ENCODE data around the gene EIF2B4. TPM values are rescaled to one million over a fixed set of nuclear protein-coding genes. Genes with fewer than 3 reads are reported as not detected.

Gene EIF2B4
- total and polyA plus RNA-seq, 11 donors = 28.5 to 69.0 (median 38.2) TPM

GRCh38 chr2:27314709-27315108 lies 55.4 kb downstream of the EIF2B4 start:
- Histone ChIP-seq H3K36me3 (peaks cover 0 to 29% (median 10%) of the 10 kb centered on the region in 9 donors), H3K4me1 (peaks cover 0 to 14% (median 0%) of the 10 kb centered on the region in 12 donors), H3K4me3 (no peak overlapping the region), H3K27me3 (no peaks in the 10 kb centered on the region), H3K27ac (no peak overlapping the region), H3K9me3 (no peaks in the 10 kb centered on the region)
- WGBS, 4 donors = 80 to 90% (median 83%) methylated on average over 9 of the region's 9 CpGs
- DNase-seq = peak in 1 of 5 donors; percentile 48
- intact Hi-C loops (cut with DNase I) = no loop called here
- ATAC-seq = peak in 3 of 4 donors; percentile 23 to 42 (median 24)
- no peak for TF ChIP-seq CTCF (IDR thresholded peaks at IDR 0.05)
- no peak for TF ChIP-seq POLR2A (IDR thresholded peaks at IDR 0.05)

Other genes starting within 250 kb of the EIF2B4 start
- 1 to 10 TPM in 8 of 9 donors, not detected in 1; 1.2 to 3.9 (median 2.0) TPM for gene ABHD1, start 246.5 kb downstream of the EIF2B4 start, total RNA-seq
- gene ABHD1, start 246.5 kb downstream of the EIF2B4 start, polyA plus RNA-seq = 1 to 10 TPM in 1 of 2 donors, under 1 TPM in 1; 0.47 to 6.2 TPM
- 10 to 100 TPM; 41.1 to 74.5 (median 48.7) TPM for gene PREB, start 235.7 kb downstream of the EIF2B4 start, total RNA-seq
- 10 to 100 TPM; 54.3 to 99.4 TPM for gene PREB, start 235.7 kb downstream of the EIF2B4 start, polyA plus RNA-seq
- gene PRR30, start 230.9 kb downstream of the EIF2B4 start, total RNA-seq = not detected
- not detected for gene PRR30, start 230.9 kb downstream of the EIF2B4 start, polyA plus RNA-seq
- under 1 TPM in 3 of 9 donors, not detected in 6; 0.07 to 0.85 (median 0.68) TPM for gene TCF23, start 221.3 kb downstream of the EIF2B4 start, total RNA-seq
- under 1 TPM; 0.04 TPM for gene TCF23, start 221.3 kb downstream of the EIF2B4 start, polyA plus RNA-seq
- 100 to 1,000 TPM in 8 of 9 donors, 10 to 100 TPM in 1; 96.9 to 210 (median 144) TPM for gene ATRAID, start 158.3 kb downstream of the EIF2B4 start, total RNA-seq
- gene ATRAID, start 158.3 kb downstream of the EIF2B4 start, polyA plus RNA-seq = 100 to 1,000 TPM; 126 to 195 TPM
- 10 to 100 TPM in 5 of 9 donors, 1 to 10 TPM in 4; 6.3 to 16.7 (median 10.3) TPM for gene SLC5A6, start 158.1 kb downstream of the EIF2B4 start, total RNA-seq
- 10 to 100 TPM in 1 of 2 donors, 1 to 10 TPM in 1; 6.7 to 37.7 TPM for gene SLC5A6, start 158.1 kb downstream of the EIF2B4 start, polyA plus RNA-seq
- 10 to 100 TPM in 2 of 9 donors, 1 to 10 TPM in 7; 5.0 to 14.2 (median 6.7) TPM for gene CAD, start 153.0 kb downstream of the EIF2B4 start, total RNA-seq
- gene CAD, start 153.0 kb downstream of the EIF2B4 start, polyA plus RNA-seq = 1 to 10 TPM; 3.2 to 9.3 TPM
- gene SLC30A3, start 107.3 kb downstream of the EIF2B4 start, total RNA-seq = 10 to 100 TPM in 2 of 9 donors, 1 to 10 TPM in 7; 5.0 to 18.1 (median 9.0) TPM
- gene SLC30A3, start 107.3 kb downstream of the EIF2B4 start, polyA plus RNA-seq = 1 to 10 TPM; 5.6 to 9.2 TPM
- gene DNAJC5G, start 94.9 kb downstream of the EIF2B4 start, total RNA-seq = 1 to 10 TPM in 5 of 9 donors, under 1 TPM in 4; 0.36 to 3.3 (median 1.2) TPM
- 1 to 10 TPM in 1 of 2 donors, under 1 TPM in 1; 0.11 to 1.8 TPM for gene DNAJC5G, start 94.9 kb downstream of the EIF2B4 start, polyA plus RNA-seq
- 100 to 1,000 TPM; 175 to 329 (median 241) TPM for gene TRIM54, start 87.9 kb downstream of the EIF2B4 start, total RNA-seq
- 100 to 1,000 TPM; 128 to 324 TPM for gene TRIM54, start 87.9 kb downstream of the EIF2B4 start, polyA plus RNA-seq
- 1 to 10 TPM in 6 of 9 donors, under 1 TPM in 3; 0.60 to 2.5 (median 1.1) TPM for gene UCN, start 61.9 kb downstream of the EIF2B4 start, total RNA-seq
- 1 to 10 TPM; 1.3 to 1.4 TPM for gene UCN, start 61.9 kb downstream of the EIF2B4 start, polyA plus RNA-seq
- gene MPV17, start 47.2 kb downstream of the EIF2B4 start, total RNA-seq = 100 to 1,000 TPM in 1 of 9 donors, 10 to 100 TPM in 8; 48.8 to 103 (median 65.7) TPM
- 100 to 1,000 TPM in 1 of 2 donors, 10 to 100 TPM in 1; 69.3 to 134 TPM for gene MPV17, start 47.2 kb downstream of the EIF2B4 start, polyA plus RNA-seq
- gene GTF3C2, start 13.6 kb downstream of the EIF2B4 start, total RNA-seq = 10 to 100 TPM; 19.9 to 42.6 (median 28.3) TPM
- 10 to 100 TPM; 17.8 to 21.9 TPM for gene GTF3C2, start 13.6 kb downstream of the EIF2B4 start, polyA plus RNA-seq
- 10 to 100 TPM; 59.4 to 90.7 (median 77.2) TPM for gene SNX17, start 278 bp upstream of the EIF2B4 start, total RNA-seq
- 100 to 1,000 TPM in 1 of 2 donors, 10 to 100 TPM in 1; 39.2 to 106 TPM for gene SNX17, start 278 bp upstream of the EIF2B4 start, polyA plus RNA-seq
- 10 to 100 TPM in 1 of 9 donors, 1 to 10 TPM in 8; 2.8 to 10.4 (median 7.1) TPM for gene ZNF513, start 10.4 kb upstream of the EIF2B4 start, total RNA-seq
- 10 to 100 TPM in 1 of 2 donors, 1 to 10 TPM in 1; 8.7 to 11.8 TPM for gene ZNF513, start 10.4 kb upstream of the EIF2B4 start, polyA plus RNA-seq
- gene PPM1G, start 39.3 kb upstream of the EIF2B4 start, total RNA-seq = 10 to 100 TPM; 31.7 to 49.7 (median 40.2) TPM
- gene PPM1G, start 39.3 kb upstream of the EIF2B4 start, polyA plus RNA-seq = 10 to 100 TPM; 31.2 to 87.2 TPM
- 10 to 100 TPM; 43.5 to 78.6 (median 62.8) TPM for gene NRBP1, start 58.3 kb upstream of the EIF2B4 start, total RNA-seq
- 100 to 1,000 TPM in 1 of 2 donors, 10 to 100 TPM in 1; 27.8 to 114 TPM for gene NRBP1, start 58.3 kb upstream of the EIF2B4 start, polyA plus RNA-seq
- gene KRTCAP3, start 72.0 kb upstream of the EIF2B4 start, total RNA-seq = 1 to 10 TPM in 1 of 9 donors, under 1 TPM in 2, not detected in 6; 0.50 to 1.7 (median 0.61) TPM
- under 1 TPM in 1 of 2 donors, not detected in 1; 0.65 TPM for gene KRTCAP3, start 72.0 kb upstream of the EIF2B4 start, polyA plus RNA-seq
- 10 to 100 TPM; 13.6 to 25.7 (median 17.4) TPM for gene IFT172, start 119.4 kb upstream of the EIF2B4 start, total RNA-seq
- 10 to 100 TPM; 11.9 to 27.2 TPM for gene IFT172, start 119.4 kb upstream of the EIF2B4 start, polyA plus RNA-seq
- 1 to 10 TPM; 1.0 to 4.7 (median 3.1) TPM for gene FNDC4, start 124.9 kb upstream of the EIF2B4 start, total RNA-seq
- gene FNDC4, start 124.9 kb upstream of the EIF2B4 start, polyA plus RNA-seq = 10 to 100 TPM in 1 of 2 donors, 1 to 10 TPM in 1; 2.0 to 10.5 TPM
- 1 to 10 TPM in 1 of 9 donors, under 1 TPM in 3, not detected in 5; 0.28 to 1.1 (median 0.38) TPM for gene GCKR, start 126.5 kb upstream of the EIF2B4 start, total RNA-seq
- 1 to 10 TPM in 1 of 2 donors, under 1 TPM in 1; 0.23 to 1.7 TPM for gene GCKR, start 126.5 kb upstream of the EIF2B4 start, polyA plus RNA-seq
- gene ZNF512, start 212.7 kb upstream of the EIF2B4 start, total RNA-seq = 10 to 100 TPM; 13.2 to 31.8 (median 20.1) TPM
- 10 to 100 TPM in 1 of 2 donors, 1 to 10 TPM in 1; 8.4 to 15.8 TPM for gene ZNF512, start 212.7 kb upstream of the EIF2B4 start, polyA plus RNA-seq

All from heart left ventricle (tissue), 16 donors.